Esophagus squamous epithelium (tissue), 4 donors: ENCODE results near the gene VPS29.

ENCODE experiments used
- CTCF ChIP-seq, 6 experiments: fragments of 450-650 bp in 4 of 6; fragments of 200-600 bp in 2 of 6; sonication (generic) in 2 of 6; IDR thresholded peaks; one replicate each; pipeline ENCODE4 v1.5.1; 2016 to 2019; ENCODE audit warnings: antibody characterized with exemption in 6 of 6, mild to moderate bottlenecking in 4 of 6, moderate library complexity in 4 of 6
- POLR2A ChIP-seq, 4 donors: fragments of 450-650 bp; IDR thresholded peaks; one replicate each; pipeline ENCODE4 v1.6.1; 2017; ENCODE audit warnings: antibody characterized with exemption in 4 of 4, mild to moderate bottlenecking in 4 of 4, moderate library complexity in 3 of 4

- no peak for TF ChIP-seq CTCF (IDR thresholded peaks at IDR 0.05)
- TF ChIP-seq POLR2A (IDR thresholded peaks at IDR 0.05): no peak
Observed at GRCh38 chr12:110451263-110451662, 50.6 kb downstream of the VPS29 start.
